Uterus (tissue), 4 donors: Measurements from ENCODE around the gene IL15RA. TPM values are rescaled to one million over a fixed set of nuclear protein-coding genes. Genes with fewer than 3 reads are reported as not detected.

ENCODE experiments used
- DNase-seq, 2 donors: peaks; one replicate each; pipeline ENCODE4 v3.0.0-alpha.2; 2019 to 2020
- H3K27ac ChIP-seq, 2 donors: fragments of 200-600 bp; sonication (generic); 1 replicate in 1 of 2; 2 replicates in 1 of 2; pipeline ENCODE4 v1.5.1; 2016 to 2018
- H3K27me3 ChIP-seq, 2 donors: fragments of 200-600 bp; sonication (generic); one replicate each; pipeline ENCODE4 v1.5.1; 2018 to 2019; ENCODE audit warnings: control low read depth in 1 of 2
- H3K36me3 ChIP-seq, 2 donors: fragments of 200-600 bp; sonication (generic); one replicate each; pipeline ENCODE4 v1.5.1; 2019; ENCODE audit warnings: control low read depth in 1 of 2
- H3K4me1 ChIP-seq, 2 donors: fragments of 200-600 bp; sonication (generic); one replicate each; pipeline ENCODE4 v1.5.1; 2018 to 2019; ENCODE audit warnings: control low read depth in 1 of 2
- H3K4me3 ChIP-seq, 2 donors: fragments of 200-600 bp; sonication (generic); 1 replicate in 1 of 2; 2 replicates in 1 of 2; pipeline ENCODE4 v1.5.1; 2018 to 2019; ENCODE audit warnings: mild to moderate bottlenecking in 1 of 2
- H3K9me3 ChIP-seq, 2 donors: fragments of 200-600 bp; sonication (generic); one replicate each; pipeline ENCODE4 v1.5.1; 2019; ENCODE audit warnings: control low read depth in 1 of 2
- POLR2A ChIP-seq, 2 donors: fragments of 450-650 bp; IDR thresholded peaks; one replicate each; pipeline ENCODE4 v1.6.1; 2016; ENCODE audit warnings: antibody characterized with exemption in 2 of 2, mild to moderate bottlenecking in 1 of 2, moderate library complexity in 1 of 2
- intact Hi-C: fragments of 100-400 bp; cut with DNase I; formaldehyde crosslinking; loops from one replicate; pipeline ENCODE4 v1.15.1; 2023; ENCODE audit warnings: low total_unique reads
- total RNA-seq, 4 donors: library from RNA; depleted of rRNA in 3 of 4; stranded (reverse); fragments of >200 nt in 3 of 4; gene quantifications; one replicate each; pipeline versions ENCODE4 v1.1.0 to v1.2.4, GENCODE V29; 2014 to 2023
- TF ChIP-seq, protein P1 (sequence below), 4 experiments: fragments of 200-600 bp in 2 of 4; fragments of 450-650 bp in 2 of 4; sonication (generic) in 2 of 4; IDR thresholded peaks; one replicate each; pipeline ENCODE4 v1.5.1; 2016 to 2019; ENCODE audit warnings: antibody characterized with exemption in 4 of 4, mild to moderate bottlenecking in 2 of 4, moderate library complexity in 1 of 4
- donor health status: DM: yes; HTN: yes; CAD: no.

The IL15RA gene, protein sequence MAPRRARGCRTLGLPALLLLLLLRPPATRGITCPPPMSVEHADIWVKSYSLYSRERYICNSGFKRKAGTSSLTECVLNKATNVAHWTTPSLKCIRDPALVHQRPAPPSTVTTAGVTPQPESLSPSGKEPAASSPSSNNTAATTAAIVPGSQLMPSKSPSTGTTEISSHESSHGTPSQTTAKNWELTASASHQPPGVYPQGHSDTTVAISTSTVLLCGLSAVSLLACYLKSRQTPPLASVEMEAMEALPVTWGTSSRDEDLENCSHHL
- 10 to 100 TPM in 3 of 4 donors, 1 to 10 TPM in 1; 1.6 to 42.5 (median 31.9) TPM for total RNA-seq

DNA sequence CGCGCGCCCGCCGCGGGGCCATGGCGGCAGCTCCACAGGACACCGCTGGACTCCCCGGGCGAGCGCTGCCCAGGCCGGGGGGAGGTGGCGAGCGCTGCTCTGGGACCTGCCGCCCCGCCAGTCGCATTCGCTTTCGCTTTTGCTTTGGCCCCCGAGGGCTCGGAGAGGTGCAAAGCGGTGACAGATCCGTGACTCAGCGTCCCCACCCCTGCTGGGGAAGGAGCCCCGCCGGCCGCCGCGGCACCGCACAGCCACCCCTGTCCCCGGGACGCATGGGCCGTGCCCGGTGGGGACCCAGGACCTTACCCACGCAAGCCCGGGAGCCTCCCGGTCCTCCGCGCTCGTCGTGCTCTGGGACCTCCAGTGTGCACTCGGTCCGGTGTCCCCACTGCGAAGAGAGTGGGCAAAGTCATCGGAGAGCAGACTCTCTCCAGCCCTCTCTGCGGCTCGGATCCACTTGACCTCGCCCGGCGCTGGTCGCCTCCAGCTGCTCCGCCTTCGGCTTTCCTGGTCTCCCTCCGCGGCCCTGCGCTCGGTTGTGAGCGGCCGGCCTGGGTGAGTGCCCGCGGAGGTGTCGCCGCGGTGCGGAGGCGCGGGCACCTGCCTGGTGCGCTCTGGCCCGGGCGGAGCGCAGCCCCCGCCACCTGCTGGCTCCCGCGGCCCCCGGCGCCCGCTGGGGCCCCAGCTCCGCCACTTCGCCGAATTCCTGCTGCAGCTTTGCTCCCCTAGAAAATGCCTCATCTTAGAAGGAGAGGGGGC is at the start of gene IL15RA:
TSS of gene IL15RA (minus strand) at position 73 of the 759 bp plus-strand sequence. CDS start at position 22, 51 bp downstream.
- Histone ChIP-seq H3K4me1 (no peaks in the 10 kb centered on the region), H3K36me3 (no peaks in the 10 kb centered on the region), H3K27me3 (no peaks in the 10 kb centered on the region), H3K9me3 (no peaks in the 10 kb centered on the region), H3K4me3 (peak within 1 kb of the TSS; percentile 79 to 82), H3K27ac (peak within 1 kb of the TSS; percentile 96 to 98)
- TF ChIP-seq, protein P1, sequence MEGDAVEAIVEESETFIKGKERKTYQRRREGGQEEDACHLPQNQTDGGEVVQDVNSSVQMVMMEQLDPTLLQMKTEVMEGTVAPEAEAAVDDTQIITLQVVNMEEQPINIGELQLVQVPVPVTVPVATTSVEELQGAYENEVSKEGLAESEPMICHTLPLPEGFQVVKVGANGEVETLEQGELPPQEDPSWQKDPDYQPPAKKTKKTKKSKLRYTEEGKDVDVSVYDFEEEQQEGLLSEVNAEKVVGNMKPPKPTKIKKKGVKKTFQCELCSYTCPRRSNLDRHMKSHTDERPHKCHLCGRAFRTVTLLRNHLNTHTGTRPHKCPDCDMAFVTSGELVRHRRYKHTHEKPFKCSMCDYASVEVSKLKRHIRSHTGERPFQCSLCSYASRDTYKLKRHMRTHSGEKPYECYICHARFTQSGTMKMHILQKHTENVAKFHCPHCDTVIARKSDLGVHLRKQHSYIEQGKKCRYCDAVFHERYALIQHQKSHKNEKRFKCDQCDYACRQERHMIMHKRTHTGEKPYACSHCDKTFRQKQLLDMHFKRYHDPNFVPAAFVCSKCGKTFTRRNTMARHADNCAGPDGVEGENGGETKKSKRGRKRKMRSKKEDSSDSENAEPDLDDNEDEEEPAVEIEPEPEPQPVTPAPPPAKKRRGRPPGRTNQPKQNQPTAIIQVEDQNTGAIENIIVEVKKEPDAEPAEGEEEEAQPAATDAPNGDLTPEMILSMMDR (IDR thresholded peaks at IDR 0.05), result peak in 3 of 4 experiments; percentile 32 to 43 (median 35)
- TF ChIP-seq POLR2A (IDR thresholded peaks at IDR 0.05), result peak; percentile 32 to 54
- intact Hi-C loops, result no loop called here
- peak; percentile 73 to 78 for DNase-seq

DNA sequence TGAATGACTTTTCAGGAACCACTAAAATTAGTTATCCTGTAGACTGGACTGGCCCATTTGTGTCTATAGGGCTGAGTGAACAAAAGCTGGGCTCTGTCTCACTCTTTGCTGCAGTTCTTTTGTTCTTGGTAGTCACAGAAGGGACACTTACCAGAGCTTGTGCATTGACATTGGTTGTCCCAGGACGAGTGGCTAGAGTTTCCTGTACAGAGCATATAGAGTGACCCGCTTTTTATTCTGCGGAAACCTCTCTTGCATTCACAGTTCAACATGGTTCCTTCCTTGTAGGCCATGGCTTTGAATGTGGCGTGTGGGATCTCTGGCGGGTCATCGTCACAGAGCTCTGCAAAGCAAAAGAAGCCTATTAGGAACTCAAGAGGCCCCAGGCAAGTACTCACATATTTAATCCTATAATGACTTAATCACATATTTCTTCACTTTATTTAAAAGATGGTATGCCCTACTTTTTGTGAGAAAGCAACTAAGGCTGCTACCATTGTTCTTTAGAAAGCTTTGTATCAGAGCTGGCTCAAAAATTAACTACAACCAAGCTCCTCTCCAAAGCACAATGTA is 48.4 kb upstream of the IL15RA start:
- Histone ChIP-seq H3K36me3 (no peaks in the 10 kb centered on the region), H3K27me3 (no peaks in the 10 kb centered on the region), H3K4me3 (no peak overlapping the region), H3K27ac (no peak overlapping the region), H3K9me3 (no peaks in the 10 kb centered on the region), H3K4me1 (no peaks in the 10 kb centered on the region)
- TF ChIP-seq, protein P1 (IDR thresholded peaks at IDR 0.05), result no peak
- no peak for TF ChIP-seq POLR2A (IDR thresholded peaks at IDR 0.05)
- DNase-seq, result no peak
- intact Hi-C loops, result no loop called here

DNA sequence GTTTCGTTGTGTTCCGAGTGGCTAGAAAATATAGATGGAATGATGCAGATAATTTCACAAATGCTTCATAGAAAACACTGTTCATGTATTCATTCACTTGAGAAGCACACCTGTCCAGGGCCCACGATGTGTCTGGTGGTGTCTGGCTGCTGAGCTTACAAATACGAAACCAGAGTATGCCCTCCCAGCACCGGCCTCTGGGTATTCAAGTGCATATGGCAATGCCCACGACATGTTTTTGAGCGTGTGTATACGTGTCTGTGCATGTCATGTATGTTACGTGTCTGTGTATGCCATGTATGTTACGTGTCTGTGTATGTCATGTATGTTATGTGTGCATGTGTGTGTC is 47.0 kb upstream of the IL15RA start:
- no peaks in the 10 kb centered on the region for H3K4me1 ChIP-seq
- no peaks in the 10 kb centered on the region for H3K9me3 ChIP-seq
- H3K36me3 ChIP-seq, result no peaks in the 10 kb centered on the region
- no peak for DNase-seq
- H3K27me3 ChIP-seq, result no peaks in the 10 kb centered on the region
- intact Hi-C loops, result no loop called here
- H3K4me3 ChIP-seq, result no peak overlapping the region
- no peak overlapping the region for H3K27ac ChIP-seq
- TF ChIP-seq, protein P1 (IDR thresholded peaks at IDR 0.05), result no peak
- TF ChIP-seq POLR2A (IDR thresholded peaks at IDR 0.05), result no peak

DNA sequence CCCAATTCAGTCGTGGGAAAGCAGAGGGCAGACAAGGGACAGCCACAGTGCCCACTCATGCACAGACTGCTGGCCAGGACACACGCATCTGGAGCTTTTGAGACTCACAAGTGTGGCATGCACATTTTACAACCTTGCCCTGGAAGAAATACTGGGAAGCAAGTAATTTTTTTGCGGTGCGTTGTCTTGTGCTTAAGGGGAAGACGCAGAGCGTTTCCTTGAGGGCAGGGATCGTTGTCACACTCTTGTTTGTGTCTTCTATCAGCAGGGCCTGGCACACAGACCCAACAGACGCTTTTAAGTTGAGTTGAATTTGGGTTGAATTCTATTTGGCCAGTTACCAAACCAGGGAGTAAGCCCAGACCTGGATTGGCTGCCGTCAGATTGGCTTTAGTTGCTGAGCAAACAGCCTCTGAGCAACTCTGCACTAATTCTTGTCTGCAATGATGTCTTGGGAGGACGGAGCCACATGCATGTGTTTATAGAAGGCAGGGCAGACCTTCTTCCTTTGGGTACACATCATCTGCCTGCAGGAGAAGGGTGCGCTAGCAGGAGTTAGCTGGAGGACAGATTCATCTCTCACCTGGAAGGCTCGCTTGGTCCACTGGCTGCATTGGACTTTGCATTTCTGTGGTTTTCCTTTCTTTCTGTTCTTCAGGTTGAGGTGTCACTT is 46.5 kb upstream of the IL15RA start:
- Histone ChIP-seq H3K4me1 (no peaks in the 10 kb centered on the region), H3K36me3 (no peaks in the 10 kb centered on the region), H3K27me3 (no peaks in the 10 kb centered on the region), H3K27ac (no peak overlapping the region), H3K9me3 (no peaks in the 10 kb centered on the region), H3K4me3 (no peak overlapping the region)
- intact Hi-C loops, result no loop called here
- no peak for TF ChIP-seq POLR2A (IDR thresholded peaks at IDR 0.05)
- TF ChIP-seq, protein P1 (IDR thresholded peaks at IDR 0.05), result no peak
- DNase-seq, result no peak
